ACC112 (cell line): ENCODE results near the gene CCNDBP1.
A peak's percentile ranks its signal among the peaks of the same experiment; 100 is the strongest.
"Not testable (repeated sequence)": the region's sequence is repeated elsewhere in the genome, so short reads cannot be mapped to it uniquely, and the experiment has no call there.

ENCODE experiments used
- H2AFZ ChIP-seq: fragments of 200-600 bp; sonication (generic); one replicate; pipeline ENCODE4 v1.6.0; 2017; ENCODE audit warnings: antibody characterized with exemption, low read length; ENCODE audit not compliant: unreplicated experiment
- H3K27ac ChIP-seq: fragments of 200-600 bp; sonication (generic); 2 replicates; pipeline ENCODE4 v1.5.1; 2014; ENCODE audit warnings: low read depth, mild to moderate bottlenecking, antibody characterized with exemption, low read length, moderate library complexity
- H3K27me3 ChIP-seq: fragments of 200-600 bp; sonication (generic); 2 replicates; pipeline ENCODE4 v1.6.1; 2014; ENCODE audit warnings: mild to moderate bottlenecking, antibody characterized with exemption, low read length, moderate library complexity, mixed read lengths; ENCODE audit not compliant: insufficient read depth
- H3K36me3 ChIP-seq: fragments of 200-600 bp; sonication (generic); 2 replicates; pipeline ENCODE4 v1.6.1; 2016; ENCODE audit warnings: mild to moderate bottlenecking, antibody characterized with exemption, low read length, moderate library complexity, mixed read lengths; ENCODE audit not compliant: insufficient read depth
- H3K4me1 ChIP-seq: fragments of 200-600 bp; sonication (generic); one replicate; pipeline ENCODE4 v1.6.1; 2016; ENCODE audit warnings: low read length, mixed read lengths; ENCODE audit not compliant: insufficient read depth, unreplicated experiment, control insufficient read depth
- H3K4me3 ChIP-seq: fragments of 200-600 bp; sonication (generic); 2 replicates; pipeline ENCODE4 v1.5.1; 2014; ENCODE audit warnings: mild to moderate bottlenecking, low read depth, low read length
- H3K79me2 ChIP-seq: fragments of 200-600 bp; sonication (generic); one replicate; pipeline ENCODE4 v1.6.0; 2016; ENCODE audit warnings: low read length; ENCODE audit not compliant: control insufficient read depth, unreplicated experiment, insufficient read depth

The CCNDBP1 gene

GRCh38 chr15:43185157-43186002 lies at the start of gene CCNDBP1:
Gene CCNDBP1 (plus strand): TSS chr15:43185403. CDS start chr15:43185499, 96 bp downstream.
- peak within 1 kb of the TSS; percentile 91 for H3K4me3 ChIP-seq
- H3K4me1 ChIP-seq = no peaks in the 10 kb centered on the region
- peaks cover 4% of the 10 kb centered on the region for H3K79me2 ChIP-seq
- no peak within 1 kb of the TSS for H3K27ac ChIP-seq
- 0 out of 2 replicates have a peak, but pooled peaks cover 7% of the 10 kb centered on the region for H3K36me3 ChIP-seq
- peak within 1 kb of the TSS; percentile 60 for H2AFZ ChIP-seq
- H3K27me3 ChIP-seq = no peaks in the 10 kb centered on the region

- Histone ChIP-seq H3K27ac (no peak overlapping the region), H3K79me2 (no peaks in the 10 kb centered on the region), H3K27me3 (no peaks in the 10 kb centered on the region), H3K4me1 (no peaks in the 10 kb centered on the region), H3K36me3 (peaks cover 22% of the 10 kb centered on the region; the same call in 1 of the 2 replicates), H2AFZ (no peak overlapping the region), H3K4me3 (no peak overlapping the region)
Measured at GRCh38 chr15:43143203-43143941, 41.8 kb upstream of the CCNDBP1 start.

GRCh38 chr15:43144512-43144911 lies 40.7 kb upstream of the CCNDBP1 start:
- H3K36me3 ChIP-seq = peaks cover 29% of the 10 kb centered on the region
- H2AFZ ChIP-seq = no peak overlapping the region
- no peak overlapping the region for H3K4me3 ChIP-seq
- no peaks in the 10 kb centered on the region for H3K27me3 ChIP-seq
- H3K79me2 ChIP-seq = no peaks in the 10 kb centered on the region
- peaks cover under 1% of the 10 kb centered on the region for H3K4me1 ChIP-seq
- no peak overlapping the region for H3K27ac ChIP-seq

GRCh38 chr15:43146184-43146583 lies 39.0 kb upstream of the CCNDBP1 start:
- Histone ChIP-seq H3K79me2 (no peaks in the 10 kb centered on the region), H2AFZ (no peak overlapping the region), H3K4me3 (no peak overlapping the region), H3K27me3 (no peaks in the 10 kb centered on the region), H3K4me1 (peaks cover 10% of the 10 kb centered on the region), H3K27ac (no peak overlapping the region), H3K36me3 (peaks cover 15% of the 10 kb centered on the region)

- peak overlapping the region; percentile 79 for H2AFZ ChIP-seq
- H3K79me2 ChIP-seq = no peaks in the 10 kb centered on the region
- no peak overlapping the region for H3K4me3 ChIP-seq
- H3K4me1 ChIP-seq = peaks cover 12% of the 10 kb centered on the region
- peak overlapping the region; percentile 98 for H3K27ac ChIP-seq
- H3K36me3 ChIP-seq = peaks cover 38% of the 10 kb centered on the region
- H3K27me3 ChIP-seq = no peaks in the 10 kb centered on the region
Measured at GRCh38 chr15:43150191-43150929, 34.8 kb upstream of the CCNDBP1 start.

- Histone ChIP-seq H2AFZ (no peak overlapping the region), H3K36me3 (peaks cover 38% of the 10 kb centered on the region), H3K4me3 (no peak overlapping the region), H3K79me2 (no peaks in the 10 kb centered on the region), H3K4me1 (peaks cover 12% of the 10 kb centered on the region), H3K27ac (peak overlapping the region; percentile 98; the same call in 1 of the 2 replicates), H3K27me3 (no peaks in the 10 kb centered on the region)
Measured at GRCh38 chr15:43151688-43152087, 33.5 kb upstream of the CCNDBP1 start.

GRCh38 chr15:43153269-43153668 lies 31.9 kb upstream of the CCNDBP1 start:
- no peaks in the 10 kb centered on the region for H3K27me3 ChIP-seq
- H3K4me1 ChIP-seq = peaks cover 12% of the 10 kb centered on the region
- peaks cover 41% of the 10 kb centered on the region for H3K36me3 ChIP-seq
- H3K27ac ChIP-seq = no peak overlapping the region
- no peak overlapping the region for H3K4me3 ChIP-seq
- no peaks in the 10 kb centered on the region for H3K79me2 ChIP-seq
- no peak overlapping the region for H2AFZ ChIP-seq

GRCh38 chr15:43165801-43166325 lies 19.3 kb upstream of the CCNDBP1 start:
- Histone ChIP-seq H3K27ac (no peak overlapping the region), H3K4me1 (peaks cover 17% of the 10 kb centered on the region), H3K27me3 (no peaks in the 10 kb centered on the region), H3K79me2 (no peaks in the 10 kb centered on the region), H2AFZ (no peak overlapping the region), H3K4me3 (no peak overlapping the region), H3K36me3 (peaks cover 23% of the 10 kb centered on the region; the same call in 1 of the 2 replicates)

- peaks cover 20% of the 10 kb centered on the region for H3K36me3 ChIP-seq
Measured at GRCh38 chr15:43167261-43167660, 17.9 kb upstream of the CCNDBP1 start.

More at GRCh38 chr15:43167261-43167660, 17.9 kb upstream of the CCNDBP1 start:
- not testable (repeated sequence) for H2AFZ ChIP-seq, H3K27ac ChIP-seq, H3K79me2 ChIP-seq, H3K27me3 ChIP-seq, H3K4me3 ChIP-seq
- H3K4me1 ChIP-seq = peaks cover 17% of the 10 kb centered on the region
